Left ventricle myocardium inferior (tissue), 1 donor: ENCODE results near the gene CXCL1. TPM values are rescaled to one million over a fixed set of nuclear protein-coding genes. Genes with fewer than 3 reads are reported as not detected.
A peak's percentile ranks its signal among the peaks of the same experiment; 100 is the strongest.

Experiments
- DNase-seq: peaks from one replicate; pipeline ENCODE4 v3.0.0-alpha.2; 2020
- H3K27ac ChIP-seq: fragments of 200-600 bp; replicated peaks from 2 replicates; pipeline ENCODE4 v1.8.0; 2021
- H3K27me3 ChIP-seq: fragments of 200-600 bp; 2 replicates; pipeline ENCODE4 v1.8.0; 2021; ENCODE audit warnings: low read depth
- H3K36me3 ChIP-seq: fragments of 200-600 bp; 2 replicates; pipeline ENCODE4 v1.8.0; 2021
- H3K4me1 ChIP-seq: fragments of 200-600 bp; 2 replicates; pipeline ENCODE4 v1.8.0; 2021
- H3K4me3 ChIP-seq: fragments of 200-600 bp; 2 replicates; pipeline ENCODE4 v1.8.0; 2021; ENCODE audit warnings: mild to moderate bottlenecking, moderate library complexity
- H3K9me3 ChIP-seq: fragments of 200-600 bp; replicated peaks from 2 replicates; pipeline ENCODE4 v1.8.0; 2021
- intact Hi-C: fragments of 100-400 bp; cut with micrococcal nuclease; formaldehyde crosslinking; loops from one replicate; pipeline ENCODE4 v1.11.0; 2022
- total RNA-seq: library from RNA; stranded (reverse); fragmentation: NEBNext Ultra II Directional; extraction: Animal tissue kit (Norgen Biotek cat#: 25700); gene quantifications from one replicate; pipeline ENCODE4 v1.2.1, GENCODE V29; 2021
- TF ChIP-seq, protein P1 (sequence below): fragments of 200-600 bp; IDR thresholded peaks from 2 replicates; pipeline ENCODE4 v1.8.0; 2021; ENCODE audit warnings: antibody characterized with exemption, mild to moderate bottlenecking, borderline replicate concordance
- donor health status: DM: no; HTN: yes; CAD: no; lungs with severe emphysema.

Gene CXCL1
- total RNA-seq, 1 donor from 2014 or later: 0.55 TPM

DNA sequence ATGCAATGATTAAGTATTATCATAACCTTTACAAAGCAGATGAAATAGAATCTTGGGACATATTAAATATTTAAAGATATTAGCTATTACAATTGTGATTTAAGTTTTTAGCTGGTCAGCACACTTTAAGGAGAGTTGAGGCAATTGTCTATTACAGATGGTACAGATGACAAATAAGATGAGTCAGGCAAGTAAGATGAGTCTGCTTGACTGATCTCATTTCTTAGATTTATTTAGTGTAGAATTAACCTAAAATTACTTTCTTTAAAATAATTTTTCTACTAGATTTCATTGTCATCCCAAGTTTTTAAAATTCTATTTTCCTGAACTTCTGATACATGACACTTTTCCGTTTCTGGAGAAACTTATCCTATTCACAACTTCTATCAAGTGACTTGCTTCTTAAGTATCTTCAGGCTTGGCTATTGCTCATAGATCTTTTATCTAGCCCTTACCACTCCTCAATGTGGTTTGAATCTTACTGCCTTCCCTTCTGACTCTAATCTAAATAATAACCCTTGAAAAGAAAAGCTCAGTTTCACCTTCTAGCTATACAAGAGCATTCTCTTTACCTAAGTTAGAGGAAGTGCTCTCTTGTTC, 32.9 kb downstream of the CXCL1 start:
- Histone ChIP-seq H3K9me3 (no peaks in the 10 kb centered on the region), H3K36me3 (no peaks in the 10 kb centered on the region), H3K4me1 (no peaks in the 10 kb centered on the region), H3K27me3 (no peaks in the 10 kb centered on the region), H3K27ac (no peak overlapping the region), H3K4me3 (no peak overlapping the region)
- DNase-seq: no peak
- TF ChIP-seq, protein P1, sequence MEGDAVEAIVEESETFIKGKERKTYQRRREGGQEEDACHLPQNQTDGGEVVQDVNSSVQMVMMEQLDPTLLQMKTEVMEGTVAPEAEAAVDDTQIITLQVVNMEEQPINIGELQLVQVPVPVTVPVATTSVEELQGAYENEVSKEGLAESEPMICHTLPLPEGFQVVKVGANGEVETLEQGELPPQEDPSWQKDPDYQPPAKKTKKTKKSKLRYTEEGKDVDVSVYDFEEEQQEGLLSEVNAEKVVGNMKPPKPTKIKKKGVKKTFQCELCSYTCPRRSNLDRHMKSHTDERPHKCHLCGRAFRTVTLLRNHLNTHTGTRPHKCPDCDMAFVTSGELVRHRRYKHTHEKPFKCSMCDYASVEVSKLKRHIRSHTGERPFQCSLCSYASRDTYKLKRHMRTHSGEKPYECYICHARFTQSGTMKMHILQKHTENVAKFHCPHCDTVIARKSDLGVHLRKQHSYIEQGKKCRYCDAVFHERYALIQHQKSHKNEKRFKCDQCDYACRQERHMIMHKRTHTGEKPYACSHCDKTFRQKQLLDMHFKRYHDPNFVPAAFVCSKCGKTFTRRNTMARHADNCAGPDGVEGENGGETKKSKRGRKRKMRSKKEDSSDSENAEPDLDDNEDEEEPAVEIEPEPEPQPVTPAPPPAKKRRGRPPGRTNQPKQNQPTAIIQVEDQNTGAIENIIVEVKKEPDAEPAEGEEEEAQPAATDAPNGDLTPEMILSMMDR: no peak
- intact Hi-C loops: no loop called here

DNA sequence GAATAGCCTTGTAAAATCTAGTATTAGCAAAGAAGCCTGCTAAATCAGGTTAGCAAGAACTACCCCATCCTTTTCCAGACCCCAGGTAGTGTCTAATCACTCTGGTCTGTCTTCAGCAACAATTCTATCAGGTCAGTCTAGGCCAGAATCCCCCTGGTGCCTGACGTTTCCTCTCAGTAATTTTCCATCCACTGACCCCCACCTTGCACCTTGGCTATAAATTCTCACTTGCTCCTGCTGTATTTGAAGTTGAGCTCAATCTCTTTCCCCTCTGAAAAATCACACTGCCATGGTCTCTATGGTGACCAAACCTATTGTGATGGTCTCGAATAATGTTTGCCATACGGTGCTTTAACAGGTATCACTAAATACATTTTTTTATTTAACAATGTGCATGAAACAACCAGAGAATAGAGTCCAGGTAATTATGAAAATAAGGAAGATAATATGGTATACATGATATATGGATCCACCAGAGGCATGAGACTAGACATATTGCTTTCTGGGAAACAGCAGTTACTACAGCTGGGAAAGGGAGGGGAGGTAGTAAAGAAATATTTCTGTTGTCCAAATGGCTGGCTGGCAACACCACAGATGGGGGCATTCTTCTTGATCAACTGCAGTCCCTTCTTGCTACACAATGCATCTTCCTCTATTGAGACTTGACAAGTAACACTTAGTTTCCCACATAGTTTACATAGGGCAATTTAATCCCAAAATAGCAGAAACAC, 33.8 kb downstream of the CXCL1 start:
- no peak for DNase-seq
- intact Hi-C loops: no loop called here
- Histone ChIP-seq H3K4me1 (no peaks in the 10 kb centered on the region), H3K36me3 (no peaks in the 10 kb centered on the region), H3K27me3 (no peaks in the 10 kb centered on the region), H3K27ac (no peak overlapping the region), H3K9me3 (no peaks in the 10 kb centered on the region), H3K4me3 (no peak overlapping the region)
- TF ChIP-seq, protein P1: no peak

DNA sequence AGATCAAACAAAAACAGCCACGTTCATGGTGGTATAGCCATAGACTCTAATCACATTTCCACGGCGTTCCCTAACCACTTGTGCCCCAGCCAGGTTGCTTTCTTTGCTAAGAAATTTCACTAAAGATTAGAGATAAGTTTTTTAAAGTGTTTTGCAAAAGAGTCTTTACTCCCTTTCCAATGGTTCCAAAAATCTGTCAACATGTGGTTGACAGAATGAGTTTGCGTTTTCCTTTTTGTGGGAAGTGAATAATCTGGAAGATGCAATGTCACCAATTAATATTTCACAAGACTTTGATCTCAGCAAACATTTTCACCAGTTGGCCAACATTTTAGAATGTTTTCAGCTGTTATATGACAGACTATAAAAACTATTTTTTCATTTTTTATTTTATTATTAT, 35.3 kb downstream of the CXCL1 start:
- Histone ChIP-seq H3K27me3 (no peaks in the 10 kb centered on the region), H3K4me1 (no peaks in the 10 kb centered on the region), H3K27ac (no peak overlapping the region), H3K4me3 (no peak overlapping the region), H3K9me3 (no peaks in the 10 kb centered on the region), H3K36me3 (no peaks in the 10 kb centered on the region)
- peak; percentile 15 for DNase-seq
- intact Hi-C loops: no loop called here
- TF ChIP-seq, protein P1: no peak

DNA sequence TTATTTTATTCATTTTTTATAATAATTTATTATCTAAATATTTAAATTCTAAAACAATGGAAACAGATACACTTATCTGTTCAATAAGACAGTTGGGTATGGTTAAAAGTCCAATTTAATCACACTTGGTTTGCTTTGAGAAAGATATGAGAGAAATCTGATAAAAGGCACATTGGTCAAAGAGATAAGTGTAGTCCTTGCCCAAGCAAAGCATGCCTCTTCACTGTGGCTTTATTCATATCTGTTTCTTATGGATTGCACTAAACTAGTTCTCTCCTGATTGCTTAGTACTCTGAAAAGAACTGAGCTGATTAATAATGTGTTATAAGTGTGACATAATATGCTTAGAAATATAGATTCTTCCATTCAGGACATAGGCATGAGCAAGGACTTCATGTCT, 39.8 kb downstream of the CXCL1 start:
- Histone ChIP-seq H3K27me3 (no peaks in the 10 kb centered on the region), H3K4me3 (no peak overlapping the region), H3K36me3 (no peaks in the 10 kb centered on the region), H3K27ac (no peak overlapping the region), H3K4me1 (no peaks in the 10 kb centered on the region), H3K9me3 (peaks cover 5% of the 10 kb centered on the region)
- intact Hi-C loops: no loop called here
- TF ChIP-seq, protein P1: no peak
- no peak for DNase-seq

DNA sequence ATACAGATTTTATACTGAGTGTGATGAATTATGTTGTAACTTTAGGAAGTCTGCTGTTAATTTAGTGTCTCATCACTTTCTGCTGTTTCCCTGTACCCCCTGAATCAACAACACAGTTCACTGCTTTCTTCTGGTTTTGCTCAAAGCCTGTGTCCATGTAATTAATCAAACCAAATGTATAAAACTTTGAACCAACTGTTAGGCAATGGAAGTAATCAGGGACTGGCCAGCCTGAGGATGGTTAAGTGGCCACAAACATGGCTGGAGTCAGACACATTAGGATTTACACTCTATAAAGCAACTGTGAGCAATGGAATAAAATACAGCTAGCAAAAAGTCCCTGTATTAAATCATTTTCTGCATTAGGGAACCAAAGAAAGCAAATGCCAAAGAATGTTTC, 42.6 kb downstream of the CXCL1 start:
- intact Hi-C loops: no loop called here
- Histone ChIP-seq H3K4me3 (no peak overlapping the region), H3K9me3 (peaks cover 5% of the 10 kb centered on the region), H3K4me1 (no peaks in the 10 kb centered on the region), H3K36me3 (no peaks in the 10 kb centered on the region), H3K27ac (no peak overlapping the region), H3K27me3 (no peaks in the 10 kb centered on the region)
- TF ChIP-seq, protein P1: no peak
- DNase-seq: no peak
